GM21390 (cell line): ENCODE measurements around the gene TREX2.
A peak's percentile ranks its signal among the peaks of the same experiment; 100 is the strongest.

ENCODE experiments used
- ATAC-seq: cut with Tn5 transposase; IDR thresholded peaks from one replicate; pipeline ENCODE4 v1.9.1; 2021; ENCODE audit not compliant: unreplicated experiment

TREX2 gene

DNA sequence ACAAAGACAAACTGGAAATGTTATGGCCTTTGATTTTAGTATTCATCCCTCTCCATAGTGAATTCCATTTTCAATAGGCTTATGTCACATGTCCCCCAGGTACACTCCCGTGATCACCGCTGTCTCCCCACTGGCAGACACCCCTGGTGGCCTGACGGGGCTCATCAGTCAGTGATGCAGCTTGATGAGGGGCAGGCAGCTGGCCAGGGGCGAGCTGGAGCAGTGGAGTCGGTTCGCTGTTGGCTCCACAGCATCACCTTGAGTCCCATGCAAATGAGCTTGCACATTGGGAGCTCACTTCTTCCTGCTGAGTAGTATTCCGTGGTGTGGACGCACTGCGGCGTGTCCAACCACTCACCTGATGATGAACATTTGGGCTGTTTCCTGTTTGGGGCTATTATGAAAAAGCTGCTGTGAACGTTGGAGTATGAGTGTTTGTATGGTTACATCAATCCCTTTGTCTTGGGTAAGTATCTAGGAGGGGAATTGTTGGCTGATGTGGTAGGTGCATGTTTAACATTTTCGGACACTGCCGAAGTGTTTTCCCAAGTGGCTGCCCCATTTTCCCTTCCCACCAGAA lies 5.2 kb downstream of the TREX2 start:
- ATAC-seq = no peak

DNA sequence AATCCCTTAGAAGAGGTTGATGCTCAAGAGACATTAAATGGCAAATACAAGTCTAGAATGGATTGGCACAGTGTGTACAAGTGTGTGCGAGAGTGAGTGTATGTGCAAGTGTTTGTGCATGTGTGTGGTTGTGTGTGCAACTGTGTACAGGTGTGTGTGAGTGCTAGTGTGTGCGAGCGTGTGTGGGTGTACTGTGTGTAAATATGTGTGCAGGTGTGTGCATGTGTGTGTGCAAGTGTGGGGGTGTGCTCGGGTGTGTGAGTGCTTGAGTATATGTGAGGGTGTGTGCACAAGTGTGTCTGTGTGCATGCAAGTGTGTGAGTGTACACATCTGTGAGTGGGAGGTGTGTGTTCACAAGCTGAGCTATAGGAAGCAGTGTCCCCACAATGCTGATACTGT lies 5.9 kb downstream of the TREX2 start:
- no peak for ATAC-seq

DNA sequence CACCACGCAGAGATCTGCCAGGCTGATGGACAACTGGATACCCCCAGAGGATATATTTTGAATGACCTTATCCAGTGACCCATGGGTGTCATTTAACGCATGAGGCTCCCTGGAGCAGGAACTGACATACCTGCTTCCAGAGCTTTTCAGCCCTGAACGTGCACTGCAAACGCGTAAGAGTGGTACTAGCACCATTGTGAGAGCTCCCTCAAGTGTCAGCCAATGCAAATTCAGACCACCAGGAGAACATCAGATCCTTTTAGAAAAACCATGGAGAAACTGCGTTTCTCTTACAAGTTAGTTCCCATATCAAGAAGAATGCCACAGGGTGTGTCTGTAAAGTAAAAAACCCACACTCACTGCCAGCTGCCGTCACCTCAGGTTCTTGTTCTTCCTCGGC lies 7.3 kb downstream of the TREX2 start:
- no peak for ATAC-seq

DNA sequence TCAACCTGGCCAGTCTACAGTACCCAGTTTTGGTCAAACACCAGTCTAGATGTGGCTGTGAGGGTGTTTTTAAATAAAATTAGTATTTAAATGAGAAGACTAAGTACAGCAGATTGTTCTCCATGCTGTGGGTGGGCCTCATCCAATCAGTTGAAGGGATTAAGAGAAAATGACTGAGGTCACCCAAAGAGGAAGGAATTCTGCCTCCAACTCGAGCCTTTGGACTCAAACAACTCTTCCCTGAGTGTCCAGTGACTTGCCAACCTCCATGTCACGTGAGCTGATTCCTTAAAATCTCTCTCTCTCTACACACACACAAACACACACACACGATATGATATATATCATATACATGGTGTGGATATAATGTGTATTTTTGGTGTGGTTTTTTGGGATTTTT lies 10.0 kb downstream of the TREX2 start:
- ATAC-seq = no peak

DNA sequence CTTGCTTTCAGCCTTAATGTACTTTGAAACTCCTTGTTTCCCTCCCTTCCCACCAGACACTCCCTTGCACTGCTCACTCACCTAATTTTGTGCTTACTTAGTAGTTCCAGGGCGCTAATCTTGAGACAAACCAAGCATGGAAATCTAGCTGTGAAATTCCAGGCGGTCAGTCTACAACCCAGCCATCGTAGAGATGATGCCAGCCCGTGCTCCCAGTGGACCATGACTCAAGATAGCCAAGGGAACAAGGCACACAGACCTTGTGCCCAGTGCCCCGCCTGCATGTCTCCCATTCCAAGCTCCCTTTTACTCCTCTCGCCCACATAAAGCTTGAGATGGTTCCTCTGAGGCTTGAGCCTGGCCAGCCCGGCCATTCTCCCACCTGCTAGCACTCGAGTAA lies 11.1 kb downstream of the TREX2 start:
- ATAC-seq = no peak

DNA sequence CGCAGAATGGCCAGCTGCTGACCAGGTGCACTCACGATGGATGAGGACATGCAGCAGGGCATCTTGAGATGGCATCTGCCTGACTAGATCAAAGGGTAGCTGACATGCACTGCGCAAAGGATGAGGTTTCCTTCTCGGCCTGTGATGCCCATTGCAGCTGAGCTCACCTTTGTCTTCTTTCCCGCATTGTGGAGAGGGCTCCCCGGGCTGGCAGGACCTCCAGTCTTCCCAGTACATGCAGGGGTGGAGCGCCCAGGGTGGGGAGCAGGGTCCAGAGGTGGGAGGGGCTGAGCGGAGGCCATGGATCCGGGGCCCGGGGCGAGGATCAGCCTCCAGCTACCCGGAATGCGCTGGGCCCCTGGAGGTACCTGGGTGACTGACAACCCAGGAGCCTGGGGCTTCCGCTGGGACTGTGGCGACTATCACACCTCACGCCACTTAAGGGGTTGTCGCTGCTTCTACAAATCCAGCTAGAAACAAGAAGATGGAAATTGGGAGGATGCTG lies 12.0 kb downstream of the TREX2 start:
- ATAC-seq = no peak

DNA sequence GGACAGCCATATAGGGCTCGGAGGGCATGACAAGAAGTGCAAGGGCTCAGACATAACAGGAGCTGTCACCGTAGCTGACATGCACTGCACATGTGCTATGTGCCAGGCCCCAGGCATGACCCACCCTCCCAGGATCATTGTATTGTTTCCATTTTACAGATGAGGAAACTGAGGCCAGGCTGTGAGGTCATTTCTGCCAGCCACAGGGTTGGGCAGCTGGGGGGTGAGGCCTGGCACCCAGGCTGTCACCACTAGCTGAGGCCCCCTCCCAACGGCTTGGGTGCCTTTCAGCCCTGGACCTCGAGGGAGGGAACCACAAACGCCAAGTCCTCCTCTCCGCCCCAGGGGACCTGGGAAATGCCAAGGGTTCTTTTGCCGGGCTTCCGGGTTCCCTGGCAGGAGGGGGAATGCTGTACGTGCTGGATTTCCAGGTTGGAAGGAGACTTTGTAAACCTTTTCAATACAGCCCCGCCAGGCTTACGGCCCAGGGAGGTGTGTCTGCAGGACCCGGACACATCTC lies 12.6 kb downstream of the TREX2 start:
- no peak for ATAC-seq

DNA sequence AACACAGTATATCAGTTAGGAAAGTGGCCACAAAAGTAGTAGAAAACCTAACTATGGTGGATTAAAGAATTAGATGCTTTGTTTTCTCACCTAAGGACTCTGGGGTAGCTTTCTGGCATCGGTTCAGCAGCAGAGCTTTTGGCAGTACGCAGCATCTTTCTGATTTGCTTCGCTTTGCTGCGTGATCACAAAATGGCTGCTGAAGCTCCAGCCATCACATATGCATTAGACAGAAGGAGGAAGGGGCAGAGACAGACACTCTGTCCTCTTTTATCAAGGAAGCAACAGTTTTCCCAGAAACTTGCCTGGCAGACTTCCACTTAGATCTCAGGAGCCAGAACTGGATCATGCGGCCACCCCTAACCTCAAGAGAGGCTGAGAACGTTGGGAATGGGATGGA lies 15.1 kb downstream of the TREX2 start:
- ATAC-seq = no peak

DNA sequence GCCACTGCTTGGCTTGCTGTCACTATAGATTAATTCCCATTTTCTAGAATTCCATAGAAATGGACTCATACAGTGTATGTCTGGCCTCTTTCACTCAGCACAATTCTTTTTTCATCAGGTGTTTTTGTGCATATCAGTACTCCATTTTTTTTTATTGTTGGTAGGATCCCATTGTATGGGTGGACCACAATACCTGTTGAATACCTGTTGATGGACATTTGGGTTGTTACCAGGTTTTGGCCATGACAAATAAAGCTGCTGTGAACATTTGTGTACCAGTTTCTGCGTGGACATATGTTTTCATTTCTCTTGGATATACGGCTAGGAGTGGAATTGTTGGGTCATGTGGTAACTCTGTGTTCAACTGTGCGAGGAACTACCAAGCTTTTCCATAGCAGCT lies 19.7 kb downstream of the TREX2 start:
- ATAC-seq = no peak

DNA sequence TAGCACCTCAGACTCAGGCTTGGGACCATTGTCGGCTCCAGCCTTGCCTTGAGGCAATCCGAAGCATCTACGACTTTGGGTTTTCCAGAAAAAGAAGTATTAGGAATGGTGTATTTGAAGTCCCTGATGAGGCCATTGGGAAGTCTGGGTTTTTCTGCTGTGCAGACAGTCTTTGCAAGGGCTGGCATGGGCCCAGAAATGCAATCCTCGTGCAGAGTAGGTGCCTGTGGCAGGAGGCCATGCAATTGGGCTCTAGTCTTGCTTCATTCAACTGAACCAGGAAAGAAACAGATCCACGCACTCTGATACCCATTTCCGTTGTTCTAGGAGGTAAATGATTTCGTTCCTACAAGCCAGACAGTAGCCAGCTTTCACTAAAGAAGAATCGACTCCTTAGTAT lies 22.2 kb downstream of the TREX2 start:
- no peak for ATAC-seq

DNA sequence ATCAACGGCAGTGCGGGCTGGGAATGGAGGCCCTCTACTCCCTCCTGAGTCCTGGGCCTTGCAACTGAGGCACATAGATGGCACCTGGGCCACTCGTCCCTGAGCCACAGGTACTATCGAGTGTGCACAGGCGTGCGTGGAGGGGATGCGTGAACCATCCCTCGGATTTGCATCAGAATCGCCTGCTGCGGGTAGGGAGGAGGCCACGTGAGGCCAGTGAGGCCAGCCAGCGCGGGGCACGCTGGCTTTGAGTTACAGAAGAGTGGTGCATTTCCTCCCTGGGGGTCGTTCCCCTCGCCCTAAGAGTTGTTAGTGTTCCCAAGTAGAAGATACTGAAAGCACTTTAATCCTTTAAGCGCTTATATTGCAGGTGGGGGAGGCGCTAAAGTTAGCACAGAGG lies 24.0 kb downstream of the TREX2 start:
- ATAC-seq = no peak

DNA sequence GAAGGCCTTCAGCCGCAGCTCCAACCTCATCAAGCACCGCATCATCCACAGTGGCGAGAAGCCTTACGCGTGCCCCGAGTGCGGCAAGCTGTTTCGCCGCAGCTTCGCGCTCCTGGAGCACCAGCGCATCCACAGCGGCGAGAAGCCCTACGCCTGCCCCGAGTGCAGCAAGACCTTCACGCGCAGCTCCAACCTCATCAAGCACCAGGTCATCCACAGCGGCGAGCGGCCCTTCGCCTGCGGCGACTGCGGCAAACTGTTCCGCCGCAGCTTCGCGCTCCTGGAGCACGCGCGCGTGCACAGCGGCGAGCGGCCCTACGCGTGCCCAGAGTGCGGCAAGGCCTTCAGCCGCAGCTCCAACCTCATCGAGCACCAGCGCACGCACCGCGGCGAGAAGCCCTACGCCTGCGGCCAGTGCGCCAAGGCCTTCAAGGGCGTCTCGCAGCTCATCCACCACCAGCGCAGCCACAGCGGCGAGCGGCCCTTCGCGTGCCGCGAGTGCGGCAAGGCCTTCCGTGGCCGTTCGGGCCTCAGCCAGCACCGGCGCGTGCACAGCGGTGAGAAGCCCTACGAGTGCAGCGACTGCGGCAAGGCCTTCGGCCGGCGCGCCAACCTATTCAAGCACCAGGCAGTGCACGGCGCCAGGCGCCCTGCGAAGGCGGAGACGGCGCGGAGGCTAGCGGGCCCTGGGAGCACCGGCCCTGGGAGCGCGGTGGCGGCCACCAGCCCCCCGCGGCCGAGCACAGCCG lies 24.8 kb downstream of the TREX2 start:
- ATAC-seq = no peak

DNA sequence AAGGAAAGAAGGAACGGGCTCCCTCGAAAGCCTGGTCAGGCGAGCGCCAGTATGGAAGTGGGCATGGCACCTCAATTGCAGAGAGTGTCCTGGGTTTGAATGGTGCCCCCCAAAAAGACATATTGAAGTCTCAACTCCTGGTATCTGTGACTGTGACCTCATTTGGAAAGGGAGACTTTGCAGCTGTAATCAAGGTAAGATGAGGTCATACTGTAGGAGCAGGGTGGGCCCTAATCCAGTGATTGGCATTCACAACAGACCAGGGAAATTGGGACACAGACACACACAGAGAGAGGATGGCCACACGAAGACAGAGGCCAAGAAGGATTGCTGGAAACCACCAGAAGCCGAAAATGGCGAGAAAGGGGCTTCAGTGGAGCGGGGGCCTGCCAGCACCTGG lies 28.2 kb downstream of the TREX2 start:
- no peak for ATAC-seq

DNA sequence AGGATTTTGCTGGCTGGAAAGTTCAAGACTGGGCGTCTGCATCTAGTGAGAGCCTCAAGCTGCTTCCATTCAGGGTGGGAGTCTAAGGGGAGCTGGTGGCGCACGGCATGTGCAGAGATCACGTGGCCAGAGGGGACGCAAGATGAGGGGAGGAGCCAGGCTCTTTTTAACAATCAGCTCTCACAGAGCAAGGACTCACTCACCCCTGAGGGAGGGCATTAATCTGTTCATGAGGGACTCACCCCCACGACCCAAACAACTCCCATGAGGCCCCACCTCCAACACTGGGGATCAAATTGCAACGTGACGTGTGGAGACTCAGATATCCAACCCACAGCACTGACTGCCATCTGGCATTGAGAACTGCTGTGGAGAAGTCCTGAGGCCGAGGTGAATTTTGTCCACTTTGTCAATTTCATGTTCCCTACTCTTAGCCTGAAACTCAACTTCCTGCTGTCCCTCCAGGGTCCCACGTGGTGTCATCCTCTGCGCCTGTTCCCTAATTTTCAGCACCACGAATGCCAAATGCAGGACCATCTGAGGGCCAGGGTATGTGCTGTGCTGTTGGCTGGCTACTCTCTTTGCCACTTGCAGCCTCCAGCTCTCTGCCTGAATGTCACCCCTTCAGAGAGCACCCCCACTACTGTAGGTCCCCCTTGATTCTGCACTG lies 28.9 kb downstream of the TREX2 start:
- ATAC-seq = no peak

DNA sequence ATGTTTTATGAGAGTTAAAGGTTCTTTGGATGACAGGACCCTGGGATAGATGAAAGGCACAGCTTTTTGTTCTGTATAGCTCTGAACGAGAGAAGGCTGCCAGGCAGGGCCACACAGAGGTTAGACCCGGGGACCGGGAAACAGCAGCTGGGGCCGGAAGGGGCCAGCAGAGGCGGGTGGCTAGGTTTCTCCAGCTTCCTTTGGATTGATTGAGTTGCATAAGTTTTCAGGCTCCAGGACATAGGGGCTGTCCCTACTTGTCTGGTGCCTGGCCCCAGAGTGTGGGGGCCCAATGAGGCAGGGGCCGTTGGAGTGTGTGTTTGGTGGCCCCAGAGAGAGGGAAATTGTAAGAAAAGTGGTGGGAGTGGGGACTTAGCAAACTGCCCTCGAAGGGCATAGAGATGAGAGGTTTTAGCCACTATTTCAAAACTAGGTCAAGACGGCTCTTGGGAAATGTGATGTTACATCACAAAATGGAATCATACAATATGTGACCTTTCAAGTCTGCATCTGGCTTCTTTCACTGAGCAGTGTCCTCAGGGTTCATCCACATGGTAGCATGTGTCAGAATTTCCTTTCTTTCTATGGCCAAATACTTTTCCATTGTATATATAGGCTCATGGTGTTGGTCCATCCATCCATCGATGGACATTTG lies 30.9 kb downstream of the TREX2 start:
- ATAC-seq = no peak

DNA sequence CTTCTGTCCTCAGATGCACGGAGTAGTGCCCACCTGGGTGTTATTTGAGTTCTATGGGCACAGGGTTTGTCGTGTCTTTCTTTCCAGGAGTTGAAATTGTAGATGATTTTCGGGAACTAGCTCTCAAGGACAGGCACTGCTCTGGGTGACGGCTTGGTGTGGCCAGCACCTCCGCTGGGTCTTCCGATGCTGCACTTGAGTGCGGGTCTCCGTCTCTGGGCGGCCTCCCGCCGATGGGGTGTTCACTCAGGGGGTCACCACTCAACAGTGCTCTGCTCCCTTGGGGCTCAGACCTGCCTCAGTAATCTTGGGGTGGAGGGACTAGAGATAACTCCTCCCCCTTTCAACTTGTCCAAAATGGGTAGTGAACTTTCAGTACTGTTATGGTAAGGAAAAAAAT lies 32.1 kb downstream of the TREX2 start:
- no peak for ATAC-seq

DNA sequence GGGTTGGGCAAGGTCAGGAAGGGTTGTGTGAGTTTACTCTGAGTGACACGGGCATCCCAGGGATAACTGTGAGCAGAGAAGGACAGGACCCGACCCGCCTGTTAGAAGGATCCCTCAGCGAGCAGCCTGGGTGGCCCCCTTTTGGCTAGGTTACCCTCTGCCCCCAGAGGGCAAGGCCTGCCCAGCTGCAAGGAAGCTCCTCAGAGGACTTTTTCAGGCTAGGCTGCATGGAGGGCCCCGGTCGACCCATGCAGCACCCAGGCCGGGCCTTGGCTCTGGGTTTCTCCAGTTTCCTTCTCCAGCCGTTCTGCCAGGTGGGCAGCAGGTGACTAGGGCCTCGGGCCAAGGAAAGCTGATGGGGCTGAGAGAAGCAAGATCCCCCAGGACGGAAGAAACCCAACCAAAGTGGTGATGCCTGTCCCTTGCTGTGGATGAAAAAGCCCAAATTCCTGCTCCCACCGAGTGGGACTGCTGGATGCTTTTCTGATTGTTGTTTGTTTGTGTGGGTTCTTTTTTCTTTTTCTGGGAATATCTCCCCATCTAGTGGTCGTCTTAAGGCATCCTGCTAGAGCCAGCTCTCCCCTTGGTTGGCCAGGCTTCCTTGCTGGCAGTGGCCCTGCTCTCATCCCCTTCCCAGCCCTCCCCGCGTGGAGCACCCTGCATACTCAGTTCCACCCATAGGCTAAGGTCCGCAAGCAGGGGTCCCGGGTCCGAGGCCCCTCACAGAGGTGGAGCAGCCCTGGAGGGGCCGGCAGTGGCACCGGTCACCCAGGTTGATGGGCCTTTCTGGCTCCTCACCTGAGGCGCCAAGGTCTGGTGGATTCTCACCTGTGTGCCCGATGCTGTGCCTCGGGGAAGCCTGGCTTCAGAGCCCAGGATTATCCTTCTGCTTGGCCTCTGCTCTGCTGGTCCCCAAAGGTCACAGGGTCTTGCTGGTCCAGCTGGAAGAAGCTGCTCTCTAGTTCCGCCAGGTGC lies 32.8 kb downstream of the TREX2 start:
- no peak for ATAC-seq

DNA sequence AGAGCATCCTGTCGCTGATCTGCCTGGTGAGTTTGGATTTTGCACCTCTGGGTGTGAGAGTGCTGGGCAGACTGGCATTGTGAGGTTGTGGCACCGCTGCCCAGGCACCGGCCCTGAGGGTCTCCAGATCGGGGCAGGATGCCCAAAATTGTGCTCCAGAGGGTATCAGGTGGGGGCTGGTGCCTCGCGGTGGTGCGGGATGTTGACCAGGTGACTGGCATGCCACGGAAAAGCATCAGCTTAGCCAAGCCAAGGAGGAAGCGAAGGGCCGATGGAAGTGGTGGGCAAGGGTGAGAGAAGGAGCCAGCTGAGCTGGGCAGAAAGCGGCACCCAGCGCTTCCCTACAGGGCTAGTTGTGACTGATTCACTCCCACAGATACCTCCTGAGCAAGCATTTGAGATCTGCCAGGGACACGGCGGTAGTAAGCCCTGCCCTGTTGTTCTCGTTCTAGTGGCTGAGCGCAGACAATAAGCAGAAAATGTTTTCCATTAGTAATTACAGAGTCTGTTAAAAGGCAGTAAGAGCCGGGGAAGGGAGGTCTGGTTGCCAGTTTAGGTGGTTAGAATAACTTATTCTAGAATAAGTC lies 33.8 kb downstream of the TREX2 start:
- no peak for ATAC-seq

DNA sequence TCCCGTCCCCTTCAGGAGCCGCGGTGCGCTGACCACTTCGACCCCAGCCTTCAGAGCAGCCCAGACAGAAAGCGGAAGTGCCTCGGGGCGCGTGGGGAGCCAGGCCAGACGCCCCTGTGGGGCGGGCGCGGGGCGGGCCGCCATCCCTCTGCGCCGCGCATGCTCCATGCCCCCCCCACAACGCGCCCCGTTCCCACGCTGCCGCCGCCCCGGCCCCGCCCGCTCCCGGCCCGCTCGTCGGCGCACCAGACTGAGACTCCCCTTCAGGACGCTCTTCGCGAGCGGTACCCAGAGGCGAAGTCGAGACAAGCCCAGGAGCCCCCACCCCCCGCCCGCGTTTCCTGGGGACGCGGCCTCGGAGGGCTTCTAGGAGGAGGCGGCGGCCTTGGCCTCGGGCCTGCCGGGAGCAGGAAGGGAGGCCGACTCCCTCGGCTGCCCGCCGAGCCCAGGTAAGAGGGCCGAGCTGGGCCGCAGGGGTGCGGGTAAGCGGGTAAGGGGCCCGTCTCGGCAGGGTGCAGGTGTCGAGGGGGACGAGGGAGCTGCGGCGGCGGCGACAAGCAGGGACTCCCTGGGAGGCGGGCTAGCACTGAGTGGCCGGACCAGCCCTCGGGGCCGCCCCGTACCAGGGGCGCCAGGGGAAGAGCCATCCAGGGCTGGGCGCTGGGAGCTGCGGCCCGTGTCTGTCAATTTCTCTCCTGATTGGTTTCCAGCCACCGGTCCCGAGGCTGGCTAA lies 34.4 kb downstream of the TREX2 start, which contains the start of gene ZFP92:
Gene ZFP92 (plus strand): TSS at position 218 of the 733 bp plus-strand sequence. CDS start 6,851 bp downstream, outside the sequence.
- ATAC-seq = peak; percentile 76
